GM21515 (cell line): ENCODE measurements around the gene CDH13.

Experiments
- ATAC-seq: cut with Tn5 transposase; IDR thresholded peaks from one replicate; pipeline ENCODE4 v1.9.1; 2021; ENCODE audit not compliant: unreplicated experiment

CDH13 gene

DNA sequence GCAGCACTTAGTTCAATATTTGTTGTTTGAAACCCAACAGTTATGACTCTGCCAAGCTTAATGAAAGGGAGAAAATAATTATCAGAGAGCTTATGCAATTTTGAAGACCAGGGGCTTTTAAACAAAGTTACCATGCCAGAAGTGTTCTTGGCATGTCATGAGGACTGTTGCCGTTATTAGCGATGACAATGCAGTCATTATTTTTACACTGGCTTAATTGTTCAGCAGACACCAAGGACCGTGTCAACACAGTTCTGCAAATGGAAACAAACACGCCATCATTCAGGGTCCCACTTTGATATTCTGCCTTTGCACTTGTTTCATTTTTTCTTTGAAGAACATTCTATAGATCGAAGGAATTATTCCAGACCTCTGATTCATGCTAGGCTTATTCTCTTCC lies 518.5 kb downstream of the CDH13 start:
- ATAC-seq, result no peak

DNA sequence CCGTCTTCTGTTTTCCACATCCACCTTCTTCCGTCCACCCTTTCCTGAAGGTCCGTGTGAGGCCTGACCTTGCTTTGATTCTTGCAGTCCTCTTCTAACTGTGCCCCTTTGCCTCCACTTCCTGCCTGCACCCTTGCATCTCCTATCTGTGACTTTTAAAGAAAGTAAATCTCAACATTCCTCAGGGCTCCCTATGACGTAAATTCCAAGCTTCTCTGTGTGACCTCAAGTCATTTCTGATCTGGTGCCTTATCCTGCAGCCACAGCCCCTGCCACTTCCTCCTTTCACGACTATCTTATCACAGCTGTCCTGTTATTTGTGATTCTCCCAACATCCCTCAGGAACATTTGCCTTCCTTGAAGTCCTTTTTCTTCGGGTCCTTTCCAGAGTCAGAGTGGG lies 520.5 kb downstream of the CDH13 start:
- ATAC-seq, result no peak

DNA sequence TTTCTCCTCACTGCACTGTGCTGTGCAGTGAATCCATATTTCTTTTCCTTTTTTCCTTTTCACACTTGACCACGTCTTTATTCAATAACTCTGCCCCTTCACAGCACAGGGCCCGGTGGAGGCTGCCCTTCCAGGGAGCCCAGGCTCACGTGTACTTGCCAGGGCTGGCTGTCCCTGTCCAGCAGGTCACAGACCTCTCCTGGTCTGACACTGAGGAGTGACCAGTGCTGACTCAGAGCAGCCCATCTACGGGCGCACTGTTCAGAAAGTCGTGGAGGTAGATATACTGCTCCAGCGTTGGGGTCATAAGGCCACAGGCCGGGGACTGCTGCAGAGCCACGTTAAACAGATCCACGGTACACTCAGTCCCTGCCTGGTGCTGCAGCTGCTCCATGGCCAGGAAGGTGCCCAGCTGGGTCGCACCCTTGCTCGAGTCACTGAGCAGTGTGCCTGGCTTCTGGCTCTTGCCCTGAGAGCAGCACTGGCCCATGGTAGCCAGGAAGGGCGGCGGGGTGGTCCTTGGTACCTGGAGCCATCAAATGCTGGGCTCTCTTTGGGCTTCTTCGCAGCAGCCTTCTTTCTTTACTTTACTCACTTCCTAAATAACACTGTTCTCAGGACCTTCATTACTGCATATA lies 531.7 kb downstream of the CDH13 start:
- no peak for ATAC-seq

- ATAC-seq, result no peak
These were observed 532.3 kb downstream of the CDH13 start for GRCh38 chr16:83159049-83159448.

GRCh38 chr16:83160287-83161020 lies 533.7 kb downstream of the CDH13 start:
- ATAC-seq, result no peak

DNA sequence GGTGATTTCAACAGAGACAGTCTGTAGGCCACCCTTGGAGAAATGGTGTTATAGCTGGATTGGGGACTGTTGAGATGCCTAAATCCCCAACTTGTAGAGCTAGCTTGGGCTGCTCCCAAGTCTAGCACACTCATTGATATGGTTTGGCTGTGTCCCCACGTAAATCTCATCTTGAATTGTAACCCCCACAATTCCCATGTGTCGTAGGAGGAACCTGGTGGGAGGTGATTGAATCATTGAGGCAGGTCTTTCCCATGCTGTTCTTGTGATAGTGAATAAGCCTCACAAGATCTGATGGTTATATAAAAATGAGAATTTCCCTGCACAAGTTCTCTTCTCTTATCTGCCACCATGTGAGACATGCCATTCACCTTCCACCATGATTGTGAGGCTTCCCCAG lies 536.0 kb downstream of the CDH13 start:
- no peak for ATAC-seq

DNA sequence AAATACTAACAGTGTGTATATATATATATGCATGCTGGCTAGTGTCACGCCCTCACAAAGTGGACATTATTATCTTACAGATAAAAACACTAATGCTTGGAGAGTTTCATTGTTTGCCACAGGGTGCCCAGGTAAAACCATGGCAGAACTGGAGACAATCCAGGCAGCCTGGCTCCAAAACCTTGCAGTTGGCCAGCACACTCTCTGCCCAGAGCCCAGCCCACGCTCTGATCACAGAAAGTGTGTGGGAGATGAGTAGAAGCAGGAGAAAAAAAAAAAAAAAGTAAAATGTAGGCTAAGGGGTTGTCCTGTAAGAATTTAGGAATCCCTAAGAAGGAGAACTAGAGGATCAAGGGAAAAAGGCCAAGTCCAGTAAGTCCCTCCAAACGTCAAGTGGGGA lies 538.0 kb downstream of the CDH13 start:
- ATAC-seq, result no peak

DNA sequence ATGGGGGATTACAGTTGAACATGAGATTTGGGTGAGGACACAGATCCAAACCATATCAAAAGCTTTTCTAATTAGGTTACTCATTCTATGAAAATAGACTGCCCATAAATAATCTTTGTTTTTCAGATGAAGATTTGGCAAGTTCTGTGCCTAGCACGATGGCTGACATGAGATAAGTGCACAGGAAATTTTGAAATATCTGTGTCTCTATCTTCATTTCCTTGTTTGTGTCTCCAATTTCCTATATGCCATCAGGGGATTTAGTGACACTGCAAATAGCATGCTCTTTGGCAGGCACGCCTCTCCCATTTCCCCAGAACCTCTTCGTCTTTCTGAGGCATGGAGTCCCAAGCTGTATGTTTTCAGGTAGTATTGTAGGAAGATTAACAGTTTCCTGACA lies 544.6 kb downstream of the CDH13 start:
- ATAC-seq, result no peak

- ATAC-seq, result no peak
These were observed 547.9 kb downstream of the CDH13 start for GRCh38 chr16:83174671-83175070.

- no peak for ATAC-seq
These were observed 550.0 kb downstream of the CDH13 start for GRCh38 chr16:83176802-83177201.

GRCh38 chr16:83185902-83186301 lies 559.1 kb downstream of the CDH13 start:
- no peak for ATAC-seq

- no peak for ATAC-seq
These were observed 560.6 kb downstream of the CDH13 start for GRCh38 chr16:83187405-83187804.

DNA sequence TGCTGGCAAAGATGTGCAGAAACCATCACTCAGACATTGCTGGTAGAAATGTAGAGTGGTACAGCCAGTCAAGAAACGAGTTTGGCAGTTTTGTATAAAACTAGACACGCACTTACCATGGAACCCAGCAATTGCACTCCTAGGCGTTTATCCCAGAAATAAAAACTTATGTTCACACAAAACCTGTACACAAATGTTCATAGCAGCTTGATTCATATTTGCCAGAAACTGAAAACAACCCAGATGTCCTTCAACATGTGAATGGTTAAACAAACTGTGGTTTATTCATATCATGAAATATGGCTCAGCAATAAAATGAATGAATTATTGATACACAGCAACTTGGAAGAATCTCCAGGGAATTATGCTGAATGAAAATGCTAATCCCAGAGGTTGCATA lies 570.0 kb downstream of the CDH13 start:
- no peak for ATAC-seq

DNA sequence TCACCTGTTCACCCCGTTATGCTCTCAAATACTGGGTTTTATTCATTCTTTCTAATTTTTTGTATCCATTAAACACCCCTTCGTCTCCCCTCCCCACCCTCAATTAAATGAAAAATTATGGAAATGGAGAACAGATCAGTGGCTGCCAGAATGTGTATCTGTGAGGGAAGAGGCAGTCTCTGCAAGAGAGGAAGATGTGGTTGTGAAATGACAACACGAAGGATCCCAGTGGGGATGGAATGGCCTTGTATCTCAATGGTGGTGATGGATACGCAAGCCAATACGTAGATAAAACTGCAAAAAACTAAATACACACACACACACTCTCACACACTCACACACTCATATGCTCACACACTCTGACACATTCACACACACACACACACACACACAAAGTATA lies 570.7 kb downstream of the CDH13 start:
- no peak for ATAC-seq

DNA sequence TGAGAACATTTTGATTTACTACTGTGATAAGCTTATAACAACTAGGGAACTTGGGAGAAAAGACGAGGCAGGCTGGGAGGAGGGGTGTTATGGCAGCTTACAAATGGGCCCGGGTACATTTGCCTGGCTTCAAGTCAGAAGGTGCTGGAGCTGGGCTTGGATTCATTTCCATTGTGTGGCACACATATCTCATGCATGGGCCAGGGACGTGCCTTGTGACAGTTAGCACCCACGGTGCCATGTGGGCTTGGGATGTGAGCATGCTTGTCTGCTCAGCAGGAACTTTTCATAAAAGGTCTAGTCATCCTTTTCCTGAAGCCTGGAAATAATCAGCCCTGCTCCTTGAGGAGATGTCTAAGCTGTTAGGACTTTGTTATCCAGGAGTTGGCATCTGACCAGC lies 572.2 kb downstream of the CDH13 start:
- ATAC-seq, result no peak

- ATAC-seq, result no peak
These were observed 573.4 kb downstream of the CDH13 start for GRCh38 chr16:83200005-83200779.

DNA sequence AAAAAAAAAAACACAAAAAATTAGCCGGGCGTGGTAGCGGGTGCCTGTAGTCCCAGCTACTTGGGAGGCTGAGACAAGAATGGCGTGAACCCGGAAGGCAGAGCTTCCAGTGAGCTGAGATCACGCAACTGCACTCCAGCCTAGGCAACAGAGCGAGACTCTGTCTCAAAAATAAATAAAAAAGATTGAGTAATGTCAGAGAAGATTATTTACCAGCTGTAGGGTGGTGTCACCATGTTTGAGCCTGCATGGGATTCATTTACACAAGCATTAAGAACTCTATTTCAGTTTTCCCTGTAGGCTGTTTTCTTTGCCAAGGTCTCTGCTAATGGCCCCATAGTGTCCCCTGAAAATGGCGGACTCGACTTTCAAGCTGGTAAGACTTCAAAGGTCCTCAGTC lies 575.0 kb downstream of the CDH13 start:
- ATAC-seq, result no peak

DNA sequence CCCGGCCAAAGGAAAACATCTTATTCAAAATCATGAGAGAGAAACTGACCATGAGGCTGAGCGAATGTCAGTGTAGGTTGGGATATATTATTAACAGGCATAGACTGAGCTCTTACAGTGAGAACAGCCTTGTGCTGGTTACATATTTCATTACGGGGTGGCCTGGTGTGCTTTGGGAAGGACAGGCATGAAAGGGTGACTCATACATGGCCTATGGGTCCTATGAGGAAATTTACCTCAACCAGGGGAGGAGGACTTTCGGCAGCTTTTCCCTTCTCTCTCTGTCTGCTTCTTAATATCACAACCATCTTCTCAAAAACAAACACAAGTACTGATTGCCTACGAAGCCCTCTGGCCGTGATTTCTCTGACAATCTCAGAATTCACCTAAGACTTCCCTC lies 579.1 kb downstream of the CDH13 start:
- ATAC-seq, result no peak

DNA sequence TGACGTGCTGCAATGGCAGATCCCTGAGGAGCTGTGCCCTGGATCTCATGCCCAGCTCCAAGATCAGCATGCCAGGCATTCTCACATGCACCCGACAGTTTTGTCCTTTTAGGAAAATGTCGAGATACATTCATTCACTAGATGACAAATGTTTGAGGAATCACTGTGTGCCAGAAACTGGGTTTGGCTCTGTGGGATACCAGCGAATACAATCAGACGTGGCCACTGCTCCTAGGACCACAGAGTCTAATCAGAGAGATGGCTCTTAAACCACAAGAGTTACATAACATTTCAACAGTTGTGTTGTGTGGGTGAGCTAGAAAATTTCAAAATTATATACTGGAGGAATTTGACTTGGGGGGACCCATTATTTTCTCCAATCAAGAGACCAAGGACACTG lies 579.7 kb downstream of the CDH13 start:
- no peak for ATAC-seq

DNA sequence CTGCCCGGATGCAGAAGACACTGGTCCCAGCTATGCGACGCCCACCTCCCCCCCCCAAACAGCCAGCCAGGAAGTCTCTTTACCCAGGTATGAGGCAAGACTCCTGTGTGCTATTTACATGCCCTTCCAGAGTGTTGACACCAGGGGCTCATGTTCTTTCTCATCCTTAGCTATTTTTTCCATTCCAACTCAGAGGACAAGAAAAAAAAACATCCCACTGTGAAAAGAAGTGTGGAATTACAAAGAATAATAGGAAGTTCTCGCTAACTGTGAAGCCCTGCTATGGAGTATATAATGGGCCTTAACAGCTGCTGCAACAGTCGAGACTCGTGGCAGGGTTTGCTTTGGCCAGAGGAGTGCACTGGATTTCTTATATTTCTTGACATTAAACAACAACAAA lies 584.9 kb downstream of the CDH13 start:
- no peak for ATAC-seq

DNA sequence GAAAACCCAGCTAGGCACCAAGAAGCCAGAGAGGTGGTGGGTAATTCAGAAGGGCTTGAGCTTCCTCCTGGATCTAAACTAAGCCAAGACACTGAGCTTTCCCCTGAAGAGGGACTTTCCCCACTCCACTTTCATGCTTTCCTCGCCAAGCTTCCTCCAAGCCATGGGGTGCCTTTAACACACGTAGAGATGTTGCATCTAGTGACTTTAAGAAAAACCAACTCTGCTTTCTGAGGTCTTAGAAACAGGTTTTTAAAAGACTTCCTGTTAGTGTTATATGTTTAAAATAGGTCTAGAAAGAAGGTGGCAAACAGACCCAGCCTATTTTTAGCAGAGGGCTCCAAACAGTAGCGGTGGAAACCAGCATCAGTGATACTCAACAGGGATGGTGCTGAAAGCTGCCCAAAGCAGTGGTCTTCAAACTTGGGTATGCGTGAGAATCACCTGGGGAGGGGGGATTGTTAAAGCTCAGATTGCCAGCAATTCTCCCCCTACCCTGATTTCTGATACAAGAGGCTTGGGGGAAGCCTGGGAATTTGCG lies 585.6 kb downstream of the CDH13 start:
- no peak for ATAC-seq

- no peak for ATAC-seq
These were observed 587.9 kb downstream of the CDH13 start for GRCh38 chr16:83214671-83215070.
